K562 (cell line): ENCODE data around the gene C19orf47. TPM values are rescaled to one million over a fixed set of nuclear protein-coding genes. Genes with fewer than 3 reads are reported as not detected.

Experiments
- ARID3A ChIP-seq: IDR thresholded peaks from 2 replicates; pipeline ENCODE4 v1.6.1; 2012; ENCODE audit warnings: low read depth, low read length, improper control_type of control experiment, borderline replicate concordance
- ATF7 ChIP-seq: fragments of 450-650 bp; IDR thresholded peaks from 2 replicates; pipeline ENCODE4 v1.7.1; 2014; ENCODE audit warnings: mild to moderate bottlenecking, moderate library complexity
- CC2D1A ChIP-seq: fragments of 450-650 bp; IDR thresholded peaks from 2 replicates; pipeline ENCODE4 v1.6.1; 2017; ENCODE audit warnings: mild to moderate bottlenecking
- DEAF1 ChIP-seq: fragments of 450-650 bp; formaldehyde crosslinking; IDR thresholded peaks from 2 replicates; pipeline ENCODE4 v1.4.0; 2020; ENCODE audit warnings: mild to moderate bottlenecking, moderate library complexity
- DPF2 ChIP-seq: fragments of 450-650 bp; IDR thresholded peaks from 2 replicates; pipeline ENCODE4 v1.6.1; 2016
- ETV5 ChIP-seq: sonication (generic); formaldehyde crosslinking; IDR thresholded peaks from 2 replicates; pipeline ENCODE4 v1.4.0; 2020; ENCODE audit warnings: low read depth, mild to moderate bottlenecking, missing genetic modification reagents
- HDAC6 ChIP-seq: IDR thresholded peaks from 2 replicates; pipeline ENCODE4 v1.6.1; 2012; ENCODE audit warnings: low read depth, mild to moderate bottlenecking, control low read depth, inconsistent platforms, low read length, moderate library complexity
- NFIX ChIP-seq: fragments of 250-450 bp; sonication (Bioruptor Pico); IDR thresholded peaks from 2 replicates; pipeline ENCODE4 v1.4.0; 2020; ENCODE audit warnings: low read depth, mild to moderate bottlenecking, moderate library complexity
- REST ChIP-seq, 2 experiments: fragments of 450-650 bp; formaldehyde crosslinking in 1 of 2; IDR thresholded peaks; 2 replicates each; pipeline versions ENCODE4 v1.4.0 to v1.6.1; 2014 to 2020; ENCODE audit warnings: mild to moderate bottlenecking in 2 of 2, borderline replicate concordance in 1 of 2, low read depth in 1 of 2
- TBL1XR1 ChIP-seq, 2 experiments: IDR thresholded peaks; 2 replicates each; pipeline ENCODE4 v1.6.1; 2012; ENCODE audit warnings: improper control_type of control experiment in 2 of 2, low read length in 2 of 2, mild to moderate bottlenecking in 1 of 2
- XRCC5 ChIP-seq: fragments of 200-400 bp; formaldehyde crosslinking; IDR thresholded peaks from 2 replicates; pipeline ENCODE4 v1.6.1; 2017; ENCODE audit warnings: low read depth, mild to moderate bottlenecking, low read length
- ZNF511 ChIP-seq: sonication (generic); formaldehyde crosslinking; IDR thresholded peaks from 2 replicates; pipeline ENCODE4 v1.8.0; 2022; ENCODE audit warnings: mild to moderate bottlenecking, missing genetic modification reagents
- polyA plus RNA-seq, 8 experiments: library from polyadenylated mRNA; depleted of rRNA in 4 of 8; stranded (reverse) in 5 of 8; unstranded in 3 of 8; fragments of >200 nt; fragmentation: Nextera tagmentation in 2 of 8; fragmentation: Illumina TruSeq in 1 of 8; extraction: Ambion mirVana in 2 of 8; extraction: Trizol in 1 of 8; gene quantifications; 2 replicates each; pipeline versions ENCODE4 v1.2.1 to v1.2.3, GENCODE V29; 2011 to 2014; ENCODE audit warnings: inconsistent platforms in 1 of 8, missing spikeins in 1 of 8
- total RNA-seq, 7 experiments: library from RNA; depleted of rRNA in 6 of 7; stranded (reverse); fragments of >200 nt in 6 of 7; fragmentation: Illumina TruSeq in 2 of 7; extraction: Trizol in 2 of 7; gene quantifications; 2 replicates each; pipeline versions ENCODE4 v1.2.1 to v1.2.3, GENCODE V29; 2011 to 2021; ENCODE audit warnings: low replicate concordance in 1 of 7

C19orf47 gene
- total and polyA plus RNA-seq, 9 of the 15 experiments (the other 6 are each of a cell fraction or from before 2014, with no cell fraction given): 0.08 to 26.1 (median 14.7) TPM

- TF ChIP-seq REST (IDR thresholded peaks at IDR 0.05; ENCODE audit: borderline replicate concordance) (peak; percentile 80), REST (CRISPR knock-in tag; IDR thresholded peaks at IDR 0.05; ENCODE audit: low read depth) (no peak), NFIX (CRISPR knock-in tag) (no peak), TBL1XR1 (IDR thresholded peaks at IDR 0.05; ENCODE audit: low read length in 2 of 2) (peak in 1 of 2 experiments; percentile 29; a peak in 1 of 4 replicates), ZNF511 (CRISPR knock-in tag) (no peak), DPF2 (0 out of 2 replicates have a peak, but pooled peaks have one; percentile 9), HDAC6 (no peak), DEAF1 (peak; percentile 81), ARID3A (0 out of 2 replicates have a peak, but pooled peaks have one; percentile 28), XRCC5 (0 out of 2 replicates have a peak, but pooled peaks have one; percentile 75), ETV5 (CRISPR knock-in tag) (no peak), ATF7 (peak; percentile 27; the same call in 1 of the 2 replicates), CC2D1A (peak; percentile 38; the same call in 1 of the 2 replicates)
Observed at GRCh38 chr19:40305403-40305802, 42.8 kb downstream of the C19orf47 start (continued).
